Neural progenitor cell (in vitro differentiated cells): ENCODE data around the gene NAMPT. TPM values are rescaled to one million over a fixed set of nuclear protein-coding genes. Genes with fewer than 3 reads are reported as not detected.

Experiments
- DNase-seq: peaks from one replicate; pipeline ENCODE4 v3.0.0-alpha.2; 2016; ENCODE audit warnings: low spot score
- H2AFZ ChIP-seq: fragments of 200-600 bp; sonication (generic); replicated peaks from 2 replicates; pipeline ENCODE4 v1.6.1; 2016; ENCODE audit warnings: antibody characterized with exemption
- H3F3A ChIP-seq: fragments of 200-600 bp; sonication (generic); 2 replicates; pipeline ENCODE4 v1.6.1; 2016; ENCODE audit warnings: antibody characterized with exemption, low read depth
- H3K27ac ChIP-seq: fragments of 200-600 bp; sonication (generic); 2 replicates; pipeline ENCODE4 v1.5.1; 2016; ENCODE audit warnings: mild to moderate bottlenecking
- H3K27me3 ChIP-seq: fragments of 200-600 bp; sonication (generic); 2 replicates; pipeline ENCODE4 v1.6.1; 2016; ENCODE audit warnings: mild to moderate bottlenecking, moderate library complexity
- H3K36me3 ChIP-seq: fragments of 200-600 bp; sonication (generic); 2 replicates; pipeline ENCODE4 v1.5.1; 2016
- H3K4me1 ChIP-seq: fragments of 200-600 bp; sonication (generic); 2 replicates; pipeline ENCODE4 v1.6.1; 2016; ENCODE audit warnings: mixed run types
- H3K4me2 ChIP-seq: fragments of 200-600 bp; sonication (generic); 2 replicates; pipeline ENCODE4 v1.6.1; 2016
- H3K4me3 ChIP-seq: fragments of 200-600 bp; sonication (generic); 2 replicates; pipeline ENCODE4 v1.5.1; 2016
- H3K79me2 ChIP-seq: fragments of 200-600 bp; sonication (generic); 2 replicates; pipeline ENCODE4 v1.6.1; 2016; ENCODE audit warnings: low read depth
- H3K9ac ChIP-seq: fragments of 200-600 bp; sonication (generic); 2 replicates; pipeline ENCODE4 v1.6.1; 2016
- H3K9me3 ChIP-seq: fragments of 200-600 bp; sonication (generic); 2 replicates; pipeline ENCODE4 v1.5.1; 2016; ENCODE audit warnings: low read depth
- H4K20me1 ChIP-seq: fragments of 200-600 bp; sonication (generic); 2 replicates; pipeline ENCODE4 v1.6.1; 2016; ENCODE audit warnings: low read depth
- H3K27ac Mint-ChIP-seq: 3 replicates; pipeline ENCODE4 v1.8.0; 2021; ENCODE audit warnings: mixed read lengths
- H3K27me3 Mint-ChIP-seq: 2 replicates; pipeline ENCODE4 v1.8.0; 2022; ENCODE audit warnings: low read depth, mild to moderate bottlenecking, inconsistent platforms, moderate library complexity, mixed read lengths; ENCODE audit not compliant: insufficient read depth
- H3K36me3 Mint-ChIP-seq: 3 replicates; pipeline ENCODE4 v1.8.0; 2021; ENCODE audit warnings: mixed read lengths
- H3K4me1 Mint-ChIP-seq: 3 replicates; pipeline ENCODE4 v1.8.0; 2021; ENCODE audit warnings: mixed read lengths
- H3K4me3 Mint-ChIP-seq: 3 replicates; pipeline ENCODE4 v1.8.0; 2021; ENCODE audit warnings: mild to moderate bottlenecking, moderate library complexity, mixed read lengths
- H3K9me3 Mint-ChIP-seq: 3 replicates; pipeline ENCODE4 v1.8.0; 2020; ENCODE audit warnings: mixed read lengths
- EZH2 ChIP-seq: fragments of 200-600 bp; sonication (generic); IDR thresholded peaks from 2 replicates; pipeline ENCODE4 v1.6.1; 2017; ENCODE audit warnings: antibody characterized with exemption, mild to moderate bottlenecking, moderate library complexity
- EZH2phosphoT487 ChIP-seq: fragments of 200-600 bp; sonication (generic); IDR thresholded peaks from 2 replicates; pipeline ENCODE4 v1.6.1; 2017; ENCODE audit warnings: antibody characterized with exemption
- total RNA-seq: library from RNA; depleted of rRNA; stranded (reverse); fragments of >200 nt; gene quantifications from 2 replicates; pipeline ENCODE4 v1.2.3, GENCODE V29; 2015; ENCODE audit warnings: low replicate concordance
- TF ChIP-seq, protein P1 (sequence below): fragments of 200-600 bp; sonication (generic); IDR thresholded peaks from 2 replicates; pipeline ENCODE4 v1.5.1; 2017; ENCODE audit warnings: antibody characterized with exemption, mild to moderate bottlenecking

Gene NAMPT
- total RNA-seq, 1 donor from 2014 or later = 143 TPM

DNA sequence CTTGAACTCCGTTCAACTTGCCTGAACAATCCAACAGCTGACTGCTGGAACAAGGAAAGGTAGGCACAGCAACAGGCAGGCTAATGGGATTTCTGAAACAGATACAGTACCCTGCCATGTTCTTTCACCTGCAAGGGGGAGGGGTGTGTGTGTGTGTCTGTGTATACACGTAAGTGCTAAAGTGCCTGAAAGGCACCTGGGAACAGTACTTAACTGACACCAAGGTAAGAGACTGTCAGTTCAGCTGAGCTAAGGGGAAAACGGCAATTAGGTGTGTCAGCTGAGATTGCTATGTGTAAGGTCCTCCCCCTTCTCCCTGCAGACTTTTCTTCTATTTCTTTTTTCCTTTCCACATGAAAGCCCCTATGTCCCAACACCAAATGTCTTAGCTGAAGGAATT, 27.0 kb downstream of the NAMPT start:
- Histone ChIP-seq H3F3A (no peaks in the 10 kb centered on the region), H2AFZ (no peak overlapping the region), H3K36me3 (peaks cover 8% of the 10 kb centered on the region), H3K4me1 (no peaks in the 10 kb centered on the region), H3K27ac (no peak overlapping the region), H3K79me2 (peaks cover 7% of the 10 kb centered on the region), H3K9me3 (no peaks in the 10 kb centered on the region), H3K4me3 (no peak overlapping the region), H3K9ac (no peak overlapping the region), H4K20me1 (peaks cover 3% of the 10 kb centered on the region), H3K27me3 (no peaks in the 10 kb centered on the region), H3K4me2 (no peak overlapping the region)
- no peaks in the 10 kb centered on the region for H3K27me3 Mint-ChIP-seq
- H3K4me1 Mint-ChIP-seq = no peaks in the 10 kb centered on the region
- no peak for DNase-seq
- H3K4me3 Mint-ChIP-seq = no peak overlapping the region
- peaks cover 29% of the 10 kb centered on the region for H3K36me3 Mint-ChIP-seq
- no peak for TF ChIP-seq EZH2phosphoT487
- no peak for TF ChIP-seq EZH2
- TF ChIP-seq, protein P1, sequence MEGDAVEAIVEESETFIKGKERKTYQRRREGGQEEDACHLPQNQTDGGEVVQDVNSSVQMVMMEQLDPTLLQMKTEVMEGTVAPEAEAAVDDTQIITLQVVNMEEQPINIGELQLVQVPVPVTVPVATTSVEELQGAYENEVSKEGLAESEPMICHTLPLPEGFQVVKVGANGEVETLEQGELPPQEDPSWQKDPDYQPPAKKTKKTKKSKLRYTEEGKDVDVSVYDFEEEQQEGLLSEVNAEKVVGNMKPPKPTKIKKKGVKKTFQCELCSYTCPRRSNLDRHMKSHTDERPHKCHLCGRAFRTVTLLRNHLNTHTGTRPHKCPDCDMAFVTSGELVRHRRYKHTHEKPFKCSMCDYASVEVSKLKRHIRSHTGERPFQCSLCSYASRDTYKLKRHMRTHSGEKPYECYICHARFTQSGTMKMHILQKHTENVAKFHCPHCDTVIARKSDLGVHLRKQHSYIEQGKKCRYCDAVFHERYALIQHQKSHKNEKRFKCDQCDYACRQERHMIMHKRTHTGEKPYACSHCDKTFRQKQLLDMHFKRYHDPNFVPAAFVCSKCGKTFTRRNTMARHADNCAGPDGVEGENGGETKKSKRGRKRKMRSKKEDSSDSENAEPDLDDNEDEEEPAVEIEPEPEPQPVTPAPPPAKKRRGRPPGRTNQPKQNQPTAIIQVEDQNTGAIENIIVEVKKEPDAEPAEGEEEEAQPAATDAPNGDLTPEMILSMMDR = no peak
- H3K9me3 Mint-ChIP-seq = no peaks in the 10 kb centered on the region
- H3K27ac Mint-ChIP-seq = no peak overlapping the region

DNA sequence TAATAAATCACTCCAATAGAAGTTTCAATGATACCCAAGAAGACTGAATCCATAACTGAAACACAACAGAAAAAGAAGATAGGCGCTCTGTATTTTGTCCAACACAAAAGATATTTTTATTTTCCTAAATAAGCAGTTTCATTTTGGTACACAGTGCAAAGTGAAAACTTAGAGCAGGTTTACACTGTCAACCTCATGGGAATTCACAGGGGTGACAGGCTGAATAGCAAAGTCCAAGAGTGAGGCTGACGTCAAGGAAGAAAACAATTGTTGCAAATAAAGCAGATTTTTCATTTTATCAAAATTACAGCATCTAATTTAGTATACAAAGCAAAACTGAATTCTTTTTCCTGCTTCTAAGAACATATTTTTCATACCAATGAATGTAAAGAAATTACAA, 28.6 kb downstream of the NAMPT start:
- Histone ChIP-seq H3K79me2 (peaks cover 7% of the 10 kb centered on the region), H3K27ac (no peak overlapping the region), H3K36me3 (peaks cover 15% of the 10 kb centered on the region), H3K4me3 (no peak overlapping the region), H3K4me2 (no peak overlapping the region), H3K4me1 (no peaks in the 10 kb centered on the region), H3K9ac (no peak overlapping the region), H2AFZ (no peak overlapping the region), H3F3A (no peaks in the 10 kb centered on the region), H4K20me1 (peaks cover 3% of the 10 kb centered on the region), H3K9me3 (no peaks in the 10 kb centered on the region), H3K27me3 (no peaks in the 10 kb centered on the region)
- Mint-ChIP-seq H3K27me3 (no peaks in the 10 kb centered on the region), H3K27ac (no peak overlapping the region), H3K36me3 (peaks cover 30% of the 10 kb centered on the region), H3K4me1 (no peaks in the 10 kb centered on the region), H3K9me3 (no peaks in the 10 kb centered on the region), H3K4me3 (no peak overlapping the region)
- TF ChIP-seq EZH2phosphoT487 = no peak
- TF ChIP-seq, protein P1 = no peak
- no peak for TF ChIP-seq EZH2
- DNase-seq = no peak

DNA sequence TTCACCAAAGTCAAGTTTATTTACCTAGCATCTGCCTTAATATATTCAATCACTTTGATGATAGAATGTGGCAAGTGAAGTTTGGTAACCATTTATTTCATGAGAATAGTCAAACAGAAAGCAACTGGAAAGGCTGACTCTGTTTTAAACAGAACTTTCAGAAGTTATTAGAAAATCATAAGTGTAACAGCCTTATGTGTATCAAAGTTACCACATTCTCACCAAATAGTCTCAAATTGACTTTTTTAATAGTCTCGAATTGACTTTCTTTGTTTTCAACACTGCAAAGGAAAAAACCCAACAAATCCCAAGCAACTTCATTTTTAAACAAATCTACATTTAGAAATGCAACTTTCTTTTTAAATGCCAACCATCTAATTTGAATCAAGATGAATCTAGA, 29.5 kb downstream of the NAMPT start:
- no peaks in the 10 kb centered on the region for H3F3A ChIP-seq
- TF ChIP-seq EZH2phosphoT487 = no peak
- Mint-ChIP-seq H3K9me3 (no peaks in the 10 kb centered on the region), H3K4me3 (no peak overlapping the region), H3K4me1 (no peaks in the 10 kb centered on the region), H3K27me3 (no peaks in the 10 kb centered on the region), H3K27ac (no peak overlapping the region), H3K36me3 (peaks cover 30% of the 10 kb centered on the region)
- H3K79me2 ChIP-seq = peaks cover 7% of the 10 kb centered on the region
- H3K36me3 ChIP-seq = peaks cover 15% of the 10 kb centered on the region
- H3K27ac ChIP-seq = no peak overlapping the region
- H3K4me3 ChIP-seq = no peak overlapping the region
- H3K4me1 ChIP-seq = no peaks in the 10 kb centered on the region
- peaks cover 3% of the 10 kb centered on the region for H4K20me1 ChIP-seq
- H2AFZ ChIP-seq = no peak overlapping the region
- DNase-seq = no peak
- no peaks in the 10 kb centered on the region for H3K9me3 ChIP-seq
- H3K9ac ChIP-seq = no peak overlapping the region
- no peak overlapping the region for H3K4me2 ChIP-seq
- no peaks in the 10 kb centered on the region for H3K27me3 ChIP-seq

DNA sequence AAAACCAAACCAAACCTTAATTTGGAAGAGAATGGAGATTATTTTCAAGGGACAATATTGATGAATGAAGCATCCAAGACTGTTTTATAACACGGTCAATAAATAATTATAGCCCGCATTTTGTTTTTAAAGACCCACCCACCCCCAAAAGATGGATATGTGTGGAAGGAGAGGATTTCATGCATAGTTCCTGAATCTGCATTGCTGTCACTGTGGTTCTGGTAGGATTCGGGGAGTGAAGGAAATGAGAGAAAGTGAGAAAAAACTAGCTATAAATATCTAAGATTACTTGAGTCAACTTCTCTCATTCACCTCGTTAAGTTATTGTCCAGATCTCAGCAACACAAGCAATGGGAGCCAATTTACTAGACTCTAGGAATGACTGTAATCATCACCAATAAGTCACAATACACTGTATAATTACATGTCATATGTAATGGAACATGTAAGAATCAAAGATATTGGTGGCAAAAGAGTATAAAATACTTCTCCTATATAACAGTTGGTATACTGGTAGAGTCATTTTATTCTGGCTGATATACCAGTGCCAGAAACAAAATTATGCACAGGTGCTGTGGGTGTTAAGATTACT, 30.2 kb downstream of the NAMPT start:
- no peaks in the 10 kb centered on the region for H3K4me1 ChIP-seq
- Mint-ChIP-seq H3K9me3 (no peaks in the 10 kb centered on the region), H3K36me3 (peaks cover 27% of the 10 kb centered on the region), H3K27me3 (no peaks in the 10 kb centered on the region), H3K4me1 (no peaks in the 10 kb centered on the region), H3K4me3 (no peak overlapping the region), H3K27ac (no peak overlapping the region)
- no peaks in the 10 kb centered on the region for H3F3A ChIP-seq
- TF ChIP-seq EZH2 (no peak), EZH2phosphoT487 (no peak)
- TF ChIP-seq, protein P1 = no peak
- no peak overlapping the region for H3K27ac ChIP-seq
- peaks cover 3% of the 10 kb centered on the region for H4K20me1 ChIP-seq
- DNase-seq = no peak
- no peak overlapping the region for H3K9ac ChIP-seq
- no peaks in the 10 kb centered on the region for H3K27me3 ChIP-seq
- H3K4me2 ChIP-seq = no peak overlapping the region
- H3K9me3 ChIP-seq = no peaks in the 10 kb centered on the region
- peaks cover 15% of the 10 kb centered on the region for H3K36me3 ChIP-seq
- no peak overlapping the region for H3K4me3 ChIP-seq
- H3K79me2 ChIP-seq = peaks cover 7% of the 10 kb centered on the region
- no peak overlapping the region for H2AFZ ChIP-seq
